Upper lobe of left lung (tissue), 6 donors: ENCODE data around the gene EMX1. TPM values are rescaled to one million over a fixed set of nuclear protein-coding genes. Genes with fewer than 3 reads are reported as not detected.

Experiments
- ATAC-seq, 2 donors: fragments of 200-7000 bp; cut with Tn5 transposase; one replicate each; pipeline ENCODE4 v1.9.1; 2022; ENCODE audit warnings: mild to moderate bottlenecking in 2 of 2, moderate library complexity in 2 of 2; ENCODE audit not compliant: low FRiP score in 2 of 2
- DNase-seq, 2 donors: peaks; one replicate each; pipeline ENCODE4 v3.0.0-alpha.2; 2019 to 2020
- H3K27ac ChIP-seq, 4 donors: fragments of 200-600 bp; sonication (generic); one replicate each; pipeline ENCODE4 v1.5.1; 2016 to 2019
- H3K27me3 ChIP-seq, 4 donors: fragments of 200-600 bp; sonication (generic); one replicate each; pipeline ENCODE4 v1.5.1; 2017 to 2019
- H3K36me3 ChIP-seq, 4 donors: fragments of 200-600 bp; sonication (generic); one replicate each; pipeline ENCODE4 v1.5.1; 2016 to 2019
- H3K4me1 ChIP-seq, 4 donors: fragments of 200-600 bp; sonication (generic); one replicate each; pipeline ENCODE4 v1.5.1; 2018 to 2019
- H3K4me3 ChIP-seq, 4 donors: fragments of 200-600 bp; sonication (generic); one replicate each; pipeline ENCODE4 v1.5.1; 2017 to 2019; ENCODE audit warnings: mild to moderate bottlenecking in 2 of 4, moderate library complexity in 1 of 4
- H3K9me3 ChIP-seq, 4 donors: fragments of 200-600 bp; sonication (generic); one replicate each; pipeline ENCODE4 v1.5.1; 2018 to 2019
- EP300 ChIP-seq, 4 donors: sonication (generic); formaldehyde crosslinking; IDR thresholded peaks; one replicate each; pipeline ENCODE4 v1.5.1; 2017; ENCODE audit warnings: antibody characterized with exemption in 4 of 4, control low read depth in 2 of 4
- POLR2A ChIP-seq, 4 donors: fragments of 450-650 bp; IDR thresholded peaks; one replicate each; pipeline ENCODE4 v1.5.1; 2016 to 2017; ENCODE audit warnings: antibody characterized with exemption in 4 of 4, mild to moderate bottlenecking in 2 of 4
- POLR2AphosphoS5 ChIP-seq, 2 donors: sonication (generic); formaldehyde crosslinking; IDR thresholded peaks; one replicate each; pipeline ENCODE4 v1.5.1; 2017; ENCODE audit warnings: antibody characterized with exemption in 2 of 2
- WGBS, 2 donors: methylation state at CpG; one replicate each; pipeline ENCODE4 v1.1.5; 2017 to 2018; 5-methylcytosine and 5-hydroxymethylcytosine counted together
- total RNA-seq, 6 donors: library from RNA; depleted of rRNA in 4 of 6; stranded (reverse); fragments of >200 nt in 4 of 6; gene quantifications; one replicate each; pipeline versions ENCODE4 v1.1.0 to v1.2.1, GENCODE V29; 2016 to 2021
- TF ChIP-seq, protein P1 (sequence below), 6 experiments: fragments of 450-650 bp in 4 of 6; fragments of 200-600 bp in 2 of 6; sonication (generic) in 2 of 6; IDR thresholded peaks; one replicate each; pipeline ENCODE4 v1.5.1; 2016 to 2019; ENCODE audit warnings: antibody characterized with exemption in 6 of 6
- donor health status: DM: no; HTN: no; CAD: no; lungs with moderate emphysema.
- donor health status: DM: no; HTN: yes; CAD: no; lungs with severe emphysema.

Gene EMX1
- total RNA-seq, 6 donors from 2014 or later = not detected

DNA sequence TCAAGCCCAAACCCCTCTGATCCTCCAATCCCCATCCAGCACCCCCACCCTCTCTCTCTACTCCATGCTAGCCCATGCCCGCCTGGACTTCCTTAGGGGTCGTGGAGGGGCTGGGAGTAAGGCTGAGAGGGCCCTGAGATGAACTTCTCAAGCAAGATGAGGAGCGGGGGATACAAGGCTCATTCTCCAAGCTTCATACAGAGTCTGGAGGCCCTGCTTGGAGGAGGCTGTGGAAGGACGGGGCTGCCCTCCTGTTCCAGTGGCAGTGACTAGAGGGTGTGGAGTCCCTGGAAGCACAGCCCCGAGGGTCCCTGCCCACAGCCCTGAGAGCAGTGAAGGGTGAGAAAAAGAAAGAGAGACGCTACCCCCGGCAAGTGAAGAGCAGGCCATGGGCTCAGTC is 45.6 kb downstream of the EMX1 start:
- 88 to 90% methylated on average over 7 of the region's 7 CpGs for WGBS, 2 donors
- no peak for ATAC-seq
- TF ChIP-seq POLR2A (IDR thresholded peaks at IDR 0.05) (no peak), POLR2AphosphoS5 (IDR thresholded peaks at IDR 0.05) (no peak), EP300 (IDR thresholded peaks at IDR 0.05) (no peak)
- TF ChIP-seq, protein P1, sequence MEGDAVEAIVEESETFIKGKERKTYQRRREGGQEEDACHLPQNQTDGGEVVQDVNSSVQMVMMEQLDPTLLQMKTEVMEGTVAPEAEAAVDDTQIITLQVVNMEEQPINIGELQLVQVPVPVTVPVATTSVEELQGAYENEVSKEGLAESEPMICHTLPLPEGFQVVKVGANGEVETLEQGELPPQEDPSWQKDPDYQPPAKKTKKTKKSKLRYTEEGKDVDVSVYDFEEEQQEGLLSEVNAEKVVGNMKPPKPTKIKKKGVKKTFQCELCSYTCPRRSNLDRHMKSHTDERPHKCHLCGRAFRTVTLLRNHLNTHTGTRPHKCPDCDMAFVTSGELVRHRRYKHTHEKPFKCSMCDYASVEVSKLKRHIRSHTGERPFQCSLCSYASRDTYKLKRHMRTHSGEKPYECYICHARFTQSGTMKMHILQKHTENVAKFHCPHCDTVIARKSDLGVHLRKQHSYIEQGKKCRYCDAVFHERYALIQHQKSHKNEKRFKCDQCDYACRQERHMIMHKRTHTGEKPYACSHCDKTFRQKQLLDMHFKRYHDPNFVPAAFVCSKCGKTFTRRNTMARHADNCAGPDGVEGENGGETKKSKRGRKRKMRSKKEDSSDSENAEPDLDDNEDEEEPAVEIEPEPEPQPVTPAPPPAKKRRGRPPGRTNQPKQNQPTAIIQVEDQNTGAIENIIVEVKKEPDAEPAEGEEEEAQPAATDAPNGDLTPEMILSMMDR (IDR thresholded peaks at IDR 0.05) = no peak

DNA sequence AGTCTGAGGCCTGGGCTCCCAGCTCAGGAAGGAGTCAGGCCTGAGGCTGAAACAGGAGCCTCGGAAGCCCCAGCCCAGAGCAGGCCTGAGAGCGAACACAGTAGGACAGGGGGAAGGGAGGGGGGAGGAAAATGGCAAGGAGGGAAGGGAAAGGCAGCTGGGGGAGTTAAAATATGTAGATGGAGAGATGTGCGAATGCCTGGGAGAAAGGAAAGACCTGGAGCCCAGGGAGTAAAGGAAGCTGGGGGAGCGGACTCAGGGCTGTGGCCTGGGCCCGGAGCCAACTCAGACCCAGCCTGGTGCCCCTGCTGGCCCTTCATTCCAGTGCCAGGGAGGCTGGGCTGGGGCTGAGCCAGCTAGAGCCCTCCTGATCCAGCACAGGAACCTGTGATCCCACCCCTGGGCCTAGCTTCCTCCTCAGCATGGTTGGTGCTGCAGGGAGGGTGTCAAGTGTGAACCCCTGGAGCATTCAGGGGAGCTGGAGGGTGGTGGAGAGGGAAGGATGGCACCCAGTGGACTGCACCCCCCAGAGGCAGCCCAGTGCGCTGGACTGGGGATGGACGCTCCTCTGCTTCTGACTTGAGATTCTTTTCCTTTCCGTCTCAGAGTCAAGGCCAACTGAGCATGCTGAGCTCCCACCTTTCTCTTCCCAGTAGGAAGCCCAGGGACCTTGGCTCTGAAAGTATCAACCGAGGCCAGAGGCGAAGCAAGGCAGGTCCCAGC is 46.3 kb downstream of the EMX1 start:
- ATAC-seq = no peak
- WGBS, 2 donors = 83 to 95% methylated on average over 9 of the region's 10 CpGs
- TF ChIP-seq, protein P1 (IDR thresholded peaks at IDR 0.05) = no peak
- no peak for TF ChIP-seq EP300 (IDR thresholded peaks at IDR 0.05)
- no peak for TF ChIP-seq POLR2AphosphoS5 (IDR thresholded peaks at IDR 0.05)
- H3K4me1 ChIP-seq = no peaks in the 10 kb centered on the region
- H3K27ac ChIP-seq = no peak overlapping the region
- H3K4me3 ChIP-seq = no peak overlapping the region
- H3K27me3 ChIP-seq = no peaks in the 10 kb centered on the region
- H3K9me3 ChIP-seq = no peaks in the 10 kb centered on the region
- no peak for DNase-seq
- H3K36me3 ChIP-seq = peaks cover 0 to 13% (median 2%) of the 10 kb centered on the region in 4 donors

More for the DNA sequence above, 45.6 kb downstream of the EMX1 start:
- no peaks in the 10 kb centered on the region for H3K4me1 ChIP-seq
- no peak for DNase-seq
- H3K4me3 ChIP-seq = no peak overlapping the region
- H3K27me3 ChIP-seq = no peaks in the 10 kb centered on the region
- no peak overlapping the region for H3K27ac ChIP-seq
- H3K9me3 ChIP-seq = no peaks in the 10 kb centered on the region
- peaks cover 0 to 13% (median 2%) of the 10 kb centered on the region in 4 donors for H3K36me3 ChIP-seq

DNA sequence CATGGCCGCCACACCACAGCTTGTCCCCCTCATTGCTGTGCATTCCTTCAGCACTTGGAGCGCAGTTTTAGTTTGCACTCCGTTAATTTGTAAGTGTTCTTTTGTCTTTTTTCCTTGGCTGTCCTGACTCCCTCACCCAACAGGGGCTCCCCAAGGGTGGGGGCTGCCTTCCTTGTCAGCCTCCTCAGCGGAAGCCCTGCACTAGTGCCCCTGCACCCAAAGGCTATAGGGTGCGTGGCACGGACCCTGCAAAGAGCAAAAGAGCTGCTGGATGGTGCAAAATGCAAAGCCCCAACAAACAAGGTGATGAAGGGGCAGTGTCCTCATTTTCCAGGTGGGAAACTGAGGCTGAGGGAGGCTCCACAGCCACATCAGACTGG is 46.8 kb downstream of the EMX1 start:
- no peaks in the 10 kb centered on the region for H3K9me3 ChIP-seq
- no peaks in the 10 kb centered on the region for H3K27me3 ChIP-seq
- H3K27ac ChIP-seq = no peak overlapping the region
- no peak for TF ChIP-seq POLR2AphosphoS5 (IDR thresholded peaks at IDR 0.05)
- TF ChIP-seq POLR2A (IDR thresholded peaks at IDR 0.05) = no peak
- TF ChIP-seq EP300 (IDR thresholded peaks at IDR 0.05) = no peak
- TF ChIP-seq, protein P1 (IDR thresholded peaks at IDR 0.05) = no peak
- DNase-seq (no peak), ATAC-seq (no peak)
- H3K4me1 ChIP-seq = no peaks in the 10 kb centered on the region
- no peak overlapping the region for H3K4me3 ChIP-seq
- H3K36me3 ChIP-seq = peaks cover 0 to 13% (median 2%) of the 10 kb centered on the region in 4 donors
- WGBS, 2 donors = 89 to 96% methylated on average over 6 of the region's 6 CpGs

DNA sequence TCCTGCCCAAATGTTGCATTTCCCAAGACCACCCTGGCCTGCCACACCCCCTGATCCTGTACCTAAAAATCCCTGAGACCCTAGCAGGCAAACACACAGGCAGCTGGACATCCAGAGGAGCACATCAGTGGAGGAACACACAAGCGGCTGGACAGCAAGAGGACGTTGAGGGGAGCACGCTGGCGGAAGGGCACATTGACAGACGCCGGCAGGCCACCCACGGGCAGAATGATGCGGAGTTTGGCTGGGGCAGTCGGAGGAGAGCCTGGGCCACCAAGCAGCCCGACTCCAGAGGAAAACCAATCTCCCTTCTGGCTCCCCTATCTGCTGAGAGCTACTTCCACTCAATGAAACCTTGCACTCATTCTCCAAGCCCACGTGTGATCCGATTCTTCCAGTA is 47.7 kb downstream of the EMX1 start:
- Histone ChIP-seq H3K4me3 (no peak overlapping the region), H3K4me1 (no peaks in the 10 kb centered on the region), H3K27ac (no peak overlapping the region), H3K9me3 (no peaks in the 10 kb centered on the region), H3K36me3 (peaks cover 0 to 13% (median 2%) of the 10 kb centered on the region in 4 donors), H3K27me3 (no peaks in the 10 kb centered on the region)
- no peak for ATAC-seq
- 92 to 93% methylated on average over 9 to 12 of the region's 12 CpGs for WGBS, 2 donors
- no peak for TF ChIP-seq POLR2A (IDR thresholded peaks at IDR 0.05)
- TF ChIP-seq, protein P1 (IDR thresholded peaks at IDR 0.05) = no peak
- TF ChIP-seq POLR2AphosphoS5 (IDR thresholded peaks at IDR 0.05) = no peak
- no peak for TF ChIP-seq EP300 (IDR thresholded peaks at IDR 0.05)
- DNase-seq = no peak
